ENCODE data around the gene MMP19.
"Not testable (repeated sequence)": the region's sequence is repeated elsewhere in the genome, so short reads cannot be mapped to it uniquely, and the experiment has no call there.

The MMP19 gene

GRCh38 chr12:55842681-55843429, at the start of gene MMP19:
MMP19 (minus strand) TSS chr12:55842936; CDS start chr12:55842830, 106 bp downstream.
- H3K4me3 ChIP-seq (ENCODE audit: low read length), result peak within 1 kb of the TSS; percentile 88
- peak; percentile 7; the same call in 1 of the 2 replicates for TF ChIP-seq CTCF (conservative IDR thresholded peaks at IDR 0.05; ENCODE audit: low read length)
- peak; percentile 79 for DNase-seq (ENCODE audit: low read depth)

GRCh38 chr12:55891310-55891709, 48.6 kb upstream of the MMP19 start:
- TF ChIP-seq CTCF (conservative IDR thresholded peaks at IDR 0.05; ENCODE audit: low read length), result no peak
- DNase-seq (ENCODE audit: low read depth), result no peak
- H3K4me3 ChIP-seq (ENCODE audit: low read length), result no peak overlapping the region

- H3K4me3 ChIP-seq (ENCODE audit: low read length), result no peak overlapping the region
- no peak for DNase-seq (ENCODE audit: low read depth)
- TF ChIP-seq CTCF (conservative IDR thresholded peaks at IDR 0.05; ENCODE audit: low read length), result no peak
These were observed 42.4 kb upstream of the MMP19 start for GRCh38 chr12:55885113-55885512.

- no peak for DNase-seq (ENCODE audit: low read depth)
- H3K4me3 ChIP-seq (ENCODE audit: low read length), result no peak overlapping the region
- TF ChIP-seq CTCF (conservative IDR thresholded peaks at IDR 0.05; ENCODE audit: low read length), result no peak
These were observed 35.1 kb upstream of the MMP19 start for GRCh38 chr12:55877824-55878223.

GRCh38 chr12:55875704-55876467, 33.1 kb upstream of the MMP19 start:
- no peak overlapping the region for H3K4me3 ChIP-seq (ENCODE audit: low read length)
- DNase-seq (ENCODE audit: low read depth), result peak; percentile 12
- TF ChIP-seq CTCF (conservative IDR thresholded peaks at IDR 0.05; ENCODE audit: low read length), result no peak

- peak; percentile 29 for DNase-seq (ENCODE audit: low read depth)
- H3K4me3 ChIP-seq (ENCODE audit: low read length), result no peak overlapping the region
- no peak for TF ChIP-seq CTCF (conservative IDR thresholded peaks at IDR 0.05; ENCODE audit: low read length)
These were observed 31.7 kb upstream of the MMP19 start for GRCh38 chr12:55874443-55874842.

- not testable (repeated sequence) for H3K4me3 ChIP-seq (ENCODE audit: low read length); DNase-seq (ENCODE audit: low read depth)
These were observed 23.8 kb upstream of the MMP19 start for GRCh38 chr12:55866454-55867004.
